GM12878 (cell line): ENCODE results near the gene HS1BP3.

ENCODE experiments used
- ASH2L ChIP-seq: fragments of 300-600, 200-600 bp; sonication (generic); IDR thresholded peaks from 2 replicates; pipeline ENCODE4 v1.6.1; 2017; ENCODE audit warnings: low read depth, mild to moderate bottlenecking, borderline replicate concordance
- CBFB ChIP-seq: IDR thresholded peaks from 2 replicates; pipeline ENCODE4 v1.6.1; 2016; ENCODE audit warnings: antibody characterized with exemption, low read depth
- CREB1 ChIP-seq: IDR thresholded peaks from 2 replicates; pipeline ENCODE4 v1.6.1; 2012; ENCODE audit warnings: low read depth, mild to moderate bottlenecking, inconsistent platforms
- ETV6 ChIP-seq, 2 experiments: fragments of 450-650 bp in 1 of 2; IDR thresholded peaks in 1 of 2; conservative IDR thresholded peaks in 1 of 2; 2 replicates each; pipeline ENCODE4 v1.6.1; 2014; ENCODE audit warnings: antibody characterized with exemption in 1 of 2, borderline replicate concordance in 1 of 2, low read depth in 1 of 2, mild to moderate bottlenecking in 1 of 2, moderate library complexity in 1 of 2
- JUND ChIP-seq: IDR thresholded peaks from 2 replicates; pipeline ENCODE4 v1.6.1; 2012; ENCODE audit warnings: low read depth, mild to moderate bottlenecking, low read length, improper control_type of control experiment, moderate library complexity
- SREBF2 ChIP-seq: IDR thresholded peaks from 2 replicates; pipeline ENCODE4 v1.6.1; 2012; ENCODE audit warnings: mild to moderate bottlenecking, low read length
- STAT3 ChIP-seq: IDR thresholded peaks from 2 replicates; pipeline ENCODE4 v1.6.1; 2011; ENCODE audit warnings: low read depth, low read length, improper control_type of control experiment
- TAF1 ChIP-seq: IDR thresholded peaks from 2 replicates; pipeline ENCODE4 v1.6.1; 2011; ENCODE audit warnings: mild to moderate bottlenecking, low read depth, low read length, borderline replicate concordance
- TF ChIP-seq, protein P1 (sequence below), 3 experiments: IDR thresholded peaks in 2 of 3; conservative IDR thresholded peaks in 1 of 3; 2 replicates each; pipeline ENCODE4 v1.5.1; 2011; ENCODE audit warnings: low read depth in 3 of 3, low read length in 3 of 3, mild to moderate bottlenecking in 3 of 3, control low read depth in 2 of 3, moderate library complexity in 2 of 3, inconsistent platforms in 1 of 3, mixed read lengths in 1 of 3; ENCODE audit not compliant: control insufficient read depth in 2 of 3, insufficient read depth in 1 of 3; ENCODE audit errors: extremely low read depth in 1 of 3
- TF ChIP-seq, protein P2 (sequence below): fragments of 450-650 bp; IDR thresholded peaks from 2 replicates; pipeline ENCODE4 v1.6.1; 2017; ENCODE audit warnings: mild to moderate bottlenecking, low read depth, inconsistent platforms; ENCODE audit not compliant: poor library complexity, severe bottlenecking
- TF ChIP-seq, protein P3 (sequence below): fragments of 450-650 bp; IDR thresholded peaks from 2 replicates; pipeline ENCODE4 v1.6.1; 2017; ENCODE audit warnings: mild to moderate bottlenecking

DNA sequence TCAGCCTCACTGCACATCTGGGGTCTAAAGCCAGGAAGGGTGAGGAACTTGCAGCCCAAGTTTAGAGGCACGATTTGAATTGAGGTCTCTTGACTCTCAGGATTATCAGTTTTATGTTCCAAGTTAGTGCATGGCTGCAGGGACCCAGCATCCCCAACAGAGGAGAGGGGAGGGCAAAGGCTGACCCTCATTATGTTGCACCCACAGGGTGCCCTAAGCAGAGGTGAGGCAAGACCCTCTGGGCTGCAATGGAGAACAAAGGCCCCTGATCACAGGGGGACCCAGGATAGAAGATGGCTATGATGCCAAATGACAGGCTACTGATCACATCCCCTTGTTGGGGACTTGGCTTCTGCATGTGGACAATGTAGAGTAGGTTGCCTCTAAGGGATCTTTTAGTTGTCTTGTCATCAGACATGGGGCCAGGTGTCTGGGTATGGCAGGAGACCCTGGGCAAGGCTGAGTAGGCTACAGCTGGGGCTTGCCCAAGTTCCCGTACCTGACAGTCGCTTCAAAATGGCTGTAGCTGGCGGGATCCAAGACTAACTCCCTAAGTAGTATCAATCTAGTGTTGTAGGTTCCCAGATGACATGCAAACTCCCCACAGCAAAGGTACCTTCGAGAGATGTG, 11.5 kb upstream of the HS1BP3 start:
- TF ChIP-seq STAT3, result no peak
- TF ChIP-seq, protein P1, sequence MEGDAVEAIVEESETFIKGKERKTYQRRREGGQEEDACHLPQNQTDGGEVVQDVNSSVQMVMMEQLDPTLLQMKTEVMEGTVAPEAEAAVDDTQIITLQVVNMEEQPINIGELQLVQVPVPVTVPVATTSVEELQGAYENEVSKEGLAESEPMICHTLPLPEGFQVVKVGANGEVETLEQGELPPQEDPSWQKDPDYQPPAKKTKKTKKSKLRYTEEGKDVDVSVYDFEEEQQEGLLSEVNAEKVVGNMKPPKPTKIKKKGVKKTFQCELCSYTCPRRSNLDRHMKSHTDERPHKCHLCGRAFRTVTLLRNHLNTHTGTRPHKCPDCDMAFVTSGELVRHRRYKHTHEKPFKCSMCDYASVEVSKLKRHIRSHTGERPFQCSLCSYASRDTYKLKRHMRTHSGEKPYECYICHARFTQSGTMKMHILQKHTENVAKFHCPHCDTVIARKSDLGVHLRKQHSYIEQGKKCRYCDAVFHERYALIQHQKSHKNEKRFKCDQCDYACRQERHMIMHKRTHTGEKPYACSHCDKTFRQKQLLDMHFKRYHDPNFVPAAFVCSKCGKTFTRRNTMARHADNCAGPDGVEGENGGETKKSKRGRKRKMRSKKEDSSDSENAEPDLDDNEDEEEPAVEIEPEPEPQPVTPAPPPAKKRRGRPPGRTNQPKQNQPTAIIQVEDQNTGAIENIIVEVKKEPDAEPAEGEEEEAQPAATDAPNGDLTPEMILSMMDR (IDR thresholded peaks at IDR 0.05 in 2 of 3, conservative IDR thresholded peaks at IDR 0.05 in 1 of 3; ENCODE audit: control insufficient read depth in 2 of 3, extremely low read depth in 1 of 3, insufficient read depth in 1 of 3, low read depth in 3 of 3, low read length in 3 of 3), result no peak
- TF ChIP-seq CREB1, result no peak
- TF ChIP-seq CBFB, result no peak
- TF ChIP-seq JUND, result no peak
- no peak for TF ChIP-seq ASH2L
- TF ChIP-seq, protein P2, sequence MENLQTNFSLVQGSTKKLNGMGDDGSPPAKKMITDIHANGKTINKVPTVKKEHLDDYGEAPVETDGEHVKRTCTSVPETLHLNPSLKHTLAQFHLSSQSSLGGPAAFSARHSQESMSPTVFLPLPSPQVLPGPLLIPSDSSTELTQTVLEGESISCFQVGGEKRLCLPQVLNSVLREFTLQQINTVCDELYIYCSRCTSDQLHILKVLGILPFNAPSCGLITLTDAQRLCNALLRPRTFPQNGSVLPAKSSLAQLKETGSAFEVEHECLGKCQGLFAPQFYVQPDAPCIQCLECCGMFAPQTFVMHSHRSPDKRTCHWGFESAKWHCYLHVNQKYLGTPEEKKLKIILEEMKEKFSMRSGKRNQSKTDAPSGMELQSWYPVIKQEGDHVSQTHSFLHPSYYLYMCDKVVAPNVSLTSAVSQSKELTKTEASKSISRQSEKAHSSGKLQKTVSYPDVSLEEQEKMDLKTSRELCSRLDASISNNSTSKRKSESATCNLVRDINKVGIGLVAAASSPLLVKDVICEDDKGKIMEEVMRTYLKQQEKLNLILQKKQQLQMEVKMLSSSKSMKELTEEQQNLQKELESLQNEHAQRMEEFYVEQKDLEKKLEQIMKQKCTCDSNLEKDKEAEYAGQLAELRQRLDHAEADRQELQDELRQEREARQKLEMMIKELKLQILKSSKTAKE, result no peak
- TF ChIP-seq, protein P3, sequence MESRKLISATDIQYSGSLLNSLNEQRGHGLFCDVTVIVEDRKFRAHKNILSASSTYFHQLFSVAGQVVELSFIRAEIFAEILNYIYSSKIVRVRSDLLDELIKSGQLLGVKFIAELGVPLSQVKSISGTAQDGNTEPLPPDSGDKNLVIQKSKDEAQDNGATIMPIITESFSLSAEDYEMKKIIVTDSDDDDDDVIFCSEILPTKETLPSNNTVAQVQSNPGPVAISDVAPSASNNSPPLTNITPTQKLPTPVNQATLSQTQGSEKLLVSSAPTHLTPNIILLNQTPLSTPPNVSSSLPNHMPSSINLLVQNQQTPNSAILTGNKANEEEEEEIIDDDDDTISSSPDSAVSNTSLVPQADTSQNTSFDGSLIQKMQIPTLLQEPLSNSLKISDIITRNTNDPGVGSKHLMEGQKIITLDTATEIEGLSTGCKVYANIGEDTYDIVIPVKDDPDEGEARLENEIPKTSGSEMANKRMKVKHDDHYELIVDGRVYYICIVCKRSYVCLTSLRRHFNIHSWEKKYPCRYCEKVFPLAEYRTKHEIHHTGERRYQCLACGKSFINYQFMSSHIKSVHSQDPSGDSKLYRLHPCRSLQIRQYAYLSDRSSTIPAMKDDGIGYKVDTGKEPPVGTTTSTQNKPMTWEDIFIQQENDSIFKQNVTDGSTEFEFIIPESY, result no peak
- no peak for TF ChIP-seq TAF1
- no peak for TF ChIP-seq SREBF2
- no peak for TF ChIP-seq ETV6 (conservative IDR thresholded peaks at IDR 0.05 in 1 of 2, IDR thresholded peaks at IDR 0.05 in 1 of 2; ENCODE audit: borderline replicate concordance in 1 of 2, low read depth in 1 of 2)
